Measurements from ENCODE around the gene SUCLG2.

SUCLG2 gene

DNA sequence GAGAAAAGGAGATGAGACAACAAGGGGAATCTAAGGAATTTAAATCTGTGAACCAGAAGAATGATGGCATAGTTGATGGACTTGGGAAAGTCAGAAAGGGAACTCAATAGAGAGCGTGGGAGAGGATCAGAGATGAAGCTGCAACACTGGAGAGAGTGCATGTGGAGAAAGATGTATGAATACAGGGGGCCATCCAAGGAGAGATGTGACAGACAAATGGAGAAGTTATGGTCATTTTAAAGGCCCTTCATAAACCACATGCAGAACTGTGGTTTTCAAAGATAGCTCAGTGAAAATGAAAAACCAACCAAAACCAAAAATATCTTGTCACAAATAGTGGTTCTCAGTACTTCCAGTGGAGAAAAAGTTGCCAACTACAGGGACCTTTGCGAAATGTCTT lies 265.2 kb downstream of the SUCLG2 start:
- no peak overlapping the region for H3K9ac ChIP-seq (ENCODE audit: low read length)
- no peak overlapping the region for H3K4me3 ChIP-seq (ENCODE audit: low read depth, low read length, poor library complexity, severe bottlenecking)
- H3K9me3 ChIP-seq (ENCODE audit: low read length) = no peaks in the 10 kb centered on the region
- H3K27ac ChIP-seq (ENCODE audit: low read depth, low read length, poor library complexity, severe bottlenecking) = no peak overlapping the region
- no peaks in the 10 kb centered on the region for H4K20me1 ChIP-seq (ENCODE audit: insufficient read depth, low read length)
- no peaks in the 10 kb centered on the region for H3K79me2 ChIP-seq (ENCODE audit: insufficient read depth, low read length)
- no peaks in the 10 kb centered on the region for H3K9me2 ChIP-seq (ENCODE audit: low read depth, low read length)
- no peaks in the 10 kb centered on the region for H3K27me3 ChIP-seq (ENCODE audit: insufficient read depth, low read length)
- H3K4me2 ChIP-seq (ENCODE audit: low read length) = no peak overlapping the region
- H2AFZ ChIP-seq (ENCODE audit: low read length) = no peak overlapping the region
- no peaks in the 10 kb centered on the region for H3F3A ChIP-seq (ENCODE audit: insufficient read depth, low read length)
- peaks cover 13% of the 10 kb centered on the region for H3K4me1 ChIP-seq (ENCODE audit: insufficient read depth, low read length, severe bottlenecking)
- TF ChIP-seq, protein P1, sequence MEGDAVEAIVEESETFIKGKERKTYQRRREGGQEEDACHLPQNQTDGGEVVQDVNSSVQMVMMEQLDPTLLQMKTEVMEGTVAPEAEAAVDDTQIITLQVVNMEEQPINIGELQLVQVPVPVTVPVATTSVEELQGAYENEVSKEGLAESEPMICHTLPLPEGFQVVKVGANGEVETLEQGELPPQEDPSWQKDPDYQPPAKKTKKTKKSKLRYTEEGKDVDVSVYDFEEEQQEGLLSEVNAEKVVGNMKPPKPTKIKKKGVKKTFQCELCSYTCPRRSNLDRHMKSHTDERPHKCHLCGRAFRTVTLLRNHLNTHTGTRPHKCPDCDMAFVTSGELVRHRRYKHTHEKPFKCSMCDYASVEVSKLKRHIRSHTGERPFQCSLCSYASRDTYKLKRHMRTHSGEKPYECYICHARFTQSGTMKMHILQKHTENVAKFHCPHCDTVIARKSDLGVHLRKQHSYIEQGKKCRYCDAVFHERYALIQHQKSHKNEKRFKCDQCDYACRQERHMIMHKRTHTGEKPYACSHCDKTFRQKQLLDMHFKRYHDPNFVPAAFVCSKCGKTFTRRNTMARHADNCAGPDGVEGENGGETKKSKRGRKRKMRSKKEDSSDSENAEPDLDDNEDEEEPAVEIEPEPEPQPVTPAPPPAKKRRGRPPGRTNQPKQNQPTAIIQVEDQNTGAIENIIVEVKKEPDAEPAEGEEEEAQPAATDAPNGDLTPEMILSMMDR (IDR thresholded peaks at IDR 0.05; ENCODE audit: low read length) = no peak
- no peak for TF ChIP-seq EZH2 (IDR thresholded peaks at IDR 0.05; ENCODE audit: borderline replicate concordance, low read length)
- no peaks in the 10 kb centered on the region for H3K36me3 ChIP-seq (ENCODE audit: insufficient read depth, low read length)

DNA sequence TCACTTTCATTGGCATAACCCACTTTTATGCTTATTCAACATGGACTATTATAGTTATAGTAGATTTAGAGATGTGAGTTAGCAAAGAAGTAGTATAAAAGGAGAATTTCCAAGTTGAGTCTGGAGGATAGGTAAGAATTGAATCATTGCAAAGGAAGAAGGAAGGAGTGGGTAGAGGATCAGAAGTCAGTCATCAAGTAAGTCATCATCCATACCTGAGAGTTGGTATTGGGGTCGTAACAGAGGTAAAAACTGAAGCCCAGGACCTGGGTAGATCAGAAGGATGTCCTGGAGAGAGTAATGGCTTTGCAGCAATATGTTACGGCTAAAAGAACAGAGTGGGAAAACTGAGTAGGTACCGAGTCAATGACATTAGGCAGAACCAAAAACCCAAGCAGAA lies 265.7 kb downstream of the SUCLG2 start:
- H3K36me3 ChIP-seq (ENCODE audit: insufficient read depth, low read length) = no peaks in the 10 kb centered on the region
- no peaks in the 10 kb centered on the region for H3K79me2 ChIP-seq (ENCODE audit: insufficient read depth, low read length)
- no peaks in the 10 kb centered on the region for H3K9me2 ChIP-seq (ENCODE audit: low read depth, low read length)
- no peak overlapping the region for H3K27ac ChIP-seq (ENCODE audit: low read depth, low read length, poor library complexity, severe bottlenecking)
- H2AFZ ChIP-seq (ENCODE audit: low read length) = no peak overlapping the region
- H3K9me3 ChIP-seq (ENCODE audit: low read length) = no peaks in the 10 kb centered on the region
- no peaks in the 10 kb centered on the region for H3K27me3 ChIP-seq (ENCODE audit: insufficient read depth, low read length)
- no peaks in the 10 kb centered on the region for H4K20me1 ChIP-seq (ENCODE audit: insufficient read depth, low read length)
- H3K4me2 ChIP-seq (ENCODE audit: low read length) = no peak overlapping the region
- H3F3A ChIP-seq (ENCODE audit: insufficient read depth, low read length) = no peaks in the 10 kb centered on the region
- TF ChIP-seq EZH2 (IDR thresholded peaks at IDR 0.05; ENCODE audit: borderline replicate concordance, low read length) = no peak
- TF ChIP-seq, protein P1 (IDR thresholded peaks at IDR 0.05; ENCODE audit: low read length) = no peak
- H3K4me1 ChIP-seq (ENCODE audit: insufficient read depth, low read length, severe bottlenecking) = peaks cover 13% of the 10 kb centered on the region
- H3K4me3 ChIP-seq (ENCODE audit: low read depth, low read length, poor library complexity, severe bottlenecking) = no peak overlapping the region
- no peak overlapping the region for H3K9ac ChIP-seq (ENCODE audit: low read length)

DNA sequence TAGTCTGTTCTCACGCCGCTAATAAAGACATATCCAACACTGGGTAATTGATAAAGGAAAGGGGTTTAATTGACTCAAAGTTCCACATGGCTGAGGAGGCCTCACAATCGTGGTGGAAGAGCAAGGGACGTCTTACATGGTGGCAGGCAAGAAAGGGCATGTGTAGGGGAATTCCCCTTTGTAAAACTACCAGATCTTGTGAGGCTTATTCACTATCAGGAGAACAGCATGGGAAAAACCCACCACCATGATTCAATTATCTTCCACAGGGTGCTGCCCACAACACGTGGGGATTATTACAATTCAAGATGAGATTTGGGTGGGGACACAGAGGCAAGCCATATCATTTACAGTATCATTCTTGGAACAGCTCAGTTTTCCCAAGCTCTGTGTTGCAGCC lies 268.0 kb downstream of the SUCLG2 start:
- no peak overlapping the region for H3K4me3 ChIP-seq (ENCODE audit: low read depth, low read length, poor library complexity, severe bottlenecking)
- H3K27ac ChIP-seq (ENCODE audit: low read depth, low read length, poor library complexity, severe bottlenecking) = no peak overlapping the region
- H3F3A ChIP-seq (ENCODE audit: insufficient read depth, low read length) = no peaks in the 10 kb centered on the region
- no peak overlapping the region for H3K4me2 ChIP-seq (ENCODE audit: low read length)
- no peak overlapping the region for H3K9ac ChIP-seq (ENCODE audit: low read length)
- no peaks in the 10 kb centered on the region for H3K9me3 ChIP-seq (ENCODE audit: low read length)
- no peaks in the 10 kb centered on the region for H4K20me1 ChIP-seq (ENCODE audit: insufficient read depth, low read length)
- H3K4me1 ChIP-seq (ENCODE audit: insufficient read depth, low read length, severe bottlenecking) = peaks cover 13% of the 10 kb centered on the region
- H3K9me2 ChIP-seq (ENCODE audit: low read depth, low read length) = no peaks in the 10 kb centered on the region
- H3K79me2 ChIP-seq (ENCODE audit: insufficient read depth, low read length) = no peaks in the 10 kb centered on the region
- no peaks in the 10 kb centered on the region for H3K36me3 ChIP-seq (ENCODE audit: insufficient read depth, low read length)
- no peaks in the 10 kb centered on the region for H3K27me3 ChIP-seq (ENCODE audit: insufficient read depth, low read length)
- H2AFZ ChIP-seq (ENCODE audit: low read length) = no peak overlapping the region
- no peak for TF ChIP-seq EZH2 (IDR thresholded peaks at IDR 0.05; ENCODE audit: borderline replicate concordance, low read length)
- TF ChIP-seq, protein P1 (IDR thresholded peaks at IDR 0.05; ENCODE audit: low read length) = no peak

Data from OCI-LY1 (cell line).